GM12891 (cell line): ENCODE data around the gene ACTMAP.

Source experiments
- DNase-seq: peaks from one replicate; pipeline ENCODE4 v3.0.0; 2011; ENCODE audit warnings: low spot score; ENCODE audit not compliant: insufficient read length
- FAIRE-seq: peaks from 2 replicates; lab custom pipeline; 2011; peaks lifted over from hg19 to GRCh38; lab: Jason Lieb, UNC
- PAX5 ChIP-seq: IDR thresholded peaks from 2 replicates; pipeline ENCODE4 v1.6.1; 2011; ENCODE audit warnings: low read length, moderate library complexity, mild to moderate bottlenecking; ENCODE audit not compliant: insufficient read depth, severe bottlenecking
- POLR2A ChIP-seq: IDR thresholded peaks from 2 replicates; pipeline ENCODE4 v1.6.1; 2011; ENCODE audit warnings: low read depth, low read length, control low read depth
- POLR2AphosphoS5 ChIP-seq: IDR thresholded peaks from 2 replicates; pipeline ENCODE4 v1.6.1; 2011; ENCODE audit warnings: low read depth, low read length, control low read depth
- POU2F2 ChIP-seq: IDR thresholded peaks from 2 replicates; pipeline ENCODE4 v1.6.1; 2011; ENCODE audit warnings: low read depth, mild to moderate bottlenecking, control low read depth, low read length, moderate library complexity
- SPI1 ChIP-seq: IDR thresholded peaks from 2 replicates; pipeline ENCODE4 v1.6.1; 2011; ENCODE audit warnings: low read depth, low read length, control low read depth
- TAF1 ChIP-seq: IDR thresholded peaks from 2 replicates; pipeline ENCODE4 v1.6.1; 2011; ENCODE audit warnings: low read depth, low read length, control low read depth

The ACTMAP gene

GRCh38 chr19:40759352-40759751 lies 9.1 kb upstream of the ACTMAP start:
- FAIRE-seq (no peak), DNase-seq (no peak)
- TF ChIP-seq TAF1 (no peak), POLR2A (no peak), POU2F2 (no peak), POLR2AphosphoS5 (no peak), PAX5 (no peak), SPI1 (no peak)

GRCh38 chr19:40758491-40758890 lies 8.2 kb upstream of the ACTMAP start:
- FAIRE-seq (no peak), DNase-seq (no peak)
- TF ChIP-seq TAF1 (no peak), POLR2AphosphoS5 (no peak), POU2F2 (no peak), PAX5 (no peak), POLR2A (no peak), SPI1 (no peak)

GRCh38 chr19:40756502-40757110 lies 6.3 kb upstream of the ACTMAP start:
- TF ChIP-seq TAF1 (no peak), POLR2A (0 out of 2 replicates have a peak, but pooled peaks have one; percentile 34)
- FAIRE-seq (no peak), DNase-seq (no peak)

GRCh38 chr19:40755791-40756190 lies 5.5 kb upstream of the ACTMAP start:
- no peak for TF ChIP-seq POLR2AphosphoS5
- TF ChIP-seq SPI1 = peak; percentile 9; the same call in 1 of the 2 replicates
- no peak for TF ChIP-seq POU2F2
- FAIRE-seq = no peak
- no peak for DNase-seq

- DNase-seq (no peak), FAIRE-seq (no peak)
- TF ChIP-seq TAF1 = no peak
- TF ChIP-seq POLR2A = no peak
- no peak for TF ChIP-seq POU2F2
- TF ChIP-seq POLR2AphosphoS5 = no peak
- no peak for TF ChIP-seq PAX5
Measured at GRCh38 chr19:40755248-40755624, 5.0 kb upstream of the ACTMAP start.

GRCh38 chr19:40754611-40755247 lies 4.5 kb upstream of the ACTMAP start:
- TF ChIP-seq TAF1 (no peak), POU2F2 (0 out of 2 replicates have a peak, but pooled peaks have one; percentile 7)
- DNase-seq (no peak), FAIRE-seq (no peak)

- no peak for DNase-seq
- FAIRE-seq = no peak
- TF ChIP-seq POLR2AphosphoS5 = no peak
- TF ChIP-seq SPI1 = no peak
- TF ChIP-seq POU2F2 = no peak
Measured at GRCh38 chr19:40752257-40752781, 2.0 kb upstream of the ACTMAP start.

- FAIRE-seq = no peak
- peak; percentile 81 for DNase-seq
- TF ChIP-seq TAF1 (peak; percentile 74), POLR2A (peak; percentile 77), SPI1 (no peak; the same call in 1 of the 2 replicates), POU2F2 (0 out of 2 replicates have a peak, but pooled peaks have one; percentile 14), POLR2AphosphoS5 (peak; percentile 89), PAX5 (peak; percentile 49)
Measured at GRCh38 chr19:40750874-40751537, 729 bp upstream of the ACTMAP start, which contains the start of gene SNRPA. SNRPA (plus strand) TSS chr19:40751203; CDS start chr19:40751409, 206 bp downstream.

GRCh38 chr19:40747536-40747935 lies 2.7 kb downstream of the ACTMAP start:
- FAIRE-seq = no peak
- TF ChIP-seq POLR2AphosphoS5 (no peak), TAF1 (no peak), SPI1 (no peak), POU2F2 (no peak), POLR2A (no peak), PAX5 (no peak)
- DNase-seq = no peak

- DNase-seq = no peak
- TF ChIP-seq POU2F2 (no peak), TAF1 (no peak), SPI1 (no peak), PAX5 (no peak), POLR2A (no peak), POLR2AphosphoS5 (no peak)
- no peak for FAIRE-seq
Measured at GRCh38 chr19:40745402-40745780, 4.9 kb downstream of the ACTMAP start.
